K562 (cell line): ENCODE measurements around the gene MAP1LC3B. TPM values are rescaled to one million over a fixed set of nuclear protein-coding genes. Genes with fewer than 3 reads are reported as not detected.

Source experiments
- ARID1B ChIP-seq: fragments of 450-650 bp; IDR thresholded peaks from 2 replicates; pipeline ENCODE4 v1.6.1; 2016; ENCODE audit warnings: antibody characterized with exemption, mild to moderate bottlenecking, inconsistent platforms
- ARNT ChIP-seq, 2 experiments: fragments of 450-650 bp; IDR thresholded peaks; 2 replicates each; pipeline ENCODE4 v1.6.1; 2016; ENCODE audit warnings: mild to moderate bottlenecking in 1 of 2
- CREBBP ChIP-seq: IDR thresholded peaks from one replicate; pipeline ENCODE4 v1.6.1; 2012; ENCODE audit warnings: low read depth, mild to moderate bottlenecking, control low read depth, inconsistent platforms, low read length
- CUX1 ChIP-seq: fragments of 200-800 bp; sonication (Bioruptor generic); IDR thresholded peaks from 2 replicates; pipeline ENCODE4 v1.6.1; 2016; ENCODE audit warnings: missing genetic modification characterization, missing compliant biosample characterization
- ESRRA ChIP-seq: fragments of 450-650 bp; IDR thresholded peaks from 2 replicates; pipeline ENCODE4 v1.6.1; 2014; ENCODE audit warnings: low read depth, mild to moderate bottlenecking, moderate library complexity, borderline replicate concordance
- FOSL1 ChIP-seq: fragments of 200-800 bp; sonication (Bioruptor generic); conservative IDR thresholded peaks from 2 replicates; pipeline ENCODE4 v1.6.1; 2016; ENCODE audit warnings: missing genetic modification characterization, missing compliant biosample characterization
- FOXM1 ChIP-seq, 2 experiments: fragments of 450-650 bp in 1 of 2; sonication (generic) in 1 of 2; formaldehyde crosslinking in 1 of 2; IDR thresholded peaks; 2 replicates each; pipeline versions ENCODE4 v1.6.1 to v1.9.0; 2017 to 2022; ENCODE audit warnings: low read depth in 2 of 2, mild to moderate bottlenecking in 2 of 2, missing genetic modification reagents in 1 of 2, moderate library complexity in 1 of 2
- FOXP1 ChIP-seq: sonication (generic); formaldehyde crosslinking; IDR thresholded peaks from 2 replicates; pipeline ENCODE4 v1.8.0; 2022; ENCODE audit warnings: mild to moderate bottlenecking, missing genetic modification reagents
- HDGF ChIP-seq: fragments of 450-650 bp; IDR thresholded peaks from 2 replicates; pipeline ENCODE4 v1.6.1; 2016
- HES1 ChIP-seq: fragments of 450-650 bp; IDR thresholded peaks from 2 replicates; pipeline ENCODE4 v1.6.1; 2016; ENCODE audit warnings: low read depth, mild to moderate bottlenecking, moderate library complexity
- JUN ChIP-seq, 2 experiments: sonication (generic) in 1 of 2; formaldehyde crosslinking in 1 of 2; IDR thresholded peaks; 2 replicates each; pipeline versions ENCODE4 v1.6.1 to v1.8.0; 2012 to 2022; ENCODE audit warnings: borderline replicate concordance in 2 of 2, mild to moderate bottlenecking in 2 of 2, improper control_type of control experiment in 1 of 2, low read depth in 1 of 2, low read length in 1 of 2, missing genetic modification reagents in 1 of 2
- MCM3 ChIP-seq: fragments of 450-650 bp; IDR thresholded peaks from 2 replicates; pipeline ENCODE4 v1.6.1; 2016
- MTA1 ChIP-seq: fragments of 450-650 bp; IDR thresholded peaks from 2 replicates; pipeline ENCODE4 v1.6.1; 2017; ENCODE audit warnings: borderline replicate concordance
- NEUROD1 ChIP-seq: fragments of 150-350 bp; IDR thresholded peaks from 2 replicates; pipeline ENCODE4 v1.6.1; 2014; ENCODE audit warnings: borderline replicate concordance, low read length, low read depth; ENCODE audit not compliant: partially characterized antibody
- RBFOX2 ChIP-seq: fragments of 200-400 bp; formaldehyde crosslinking; IDR thresholded peaks from 2 replicates; pipeline ENCODE4 v1.6.1; 2017; ENCODE audit warnings: low read depth, mild to moderate bottlenecking, low read length, moderate library complexity
- SAFB ChIP-seq: fragments of 200-400 bp; formaldehyde crosslinking; IDR thresholded peaks from 2 replicates; pipeline ENCODE4 v1.6.1; 2017; ENCODE audit warnings: low read depth, low read length, borderline replicate concordance
- SIN3B ChIP-seq: fragments of 450-650 bp; IDR thresholded peaks from 2 replicates; pipeline ENCODE4 v1.6.1; 2017; ENCODE audit warnings: low read depth, mild to moderate bottlenecking, moderate library complexity
- TFAM ChIP-seq: fragments of 250-450 bp; sonication (Bioruptor Pico); conservative IDR thresholded peaks from 2 replicates; pipeline ENCODE4 v1.5.0; 2021; ENCODE audit warnings: mild to moderate bottlenecking, moderate library complexity
- TFE3 ChIP-seq: fragments of 450-650 bp; formaldehyde crosslinking; IDR thresholded peaks from 2 replicates; pipeline ENCODE4 v1.4.0; 2020; ENCODE audit warnings: mild to moderate bottlenecking, mixed read lengths
- ZBTB43 ChIP-seq: sonication (generic); formaldehyde crosslinking; IDR thresholded peaks from 2 replicates; pipeline ENCODE4 v1.8.0; 2023; ENCODE audit warnings: mild to moderate bottlenecking, missing genetic modification reagents
- polyA plus RNA-seq, 8 experiments: library from polyadenylated mRNA; depleted of rRNA in 4 of 8; stranded (reverse) in 5 of 8; unstranded in 3 of 8; fragments of >200 nt; fragmentation: Nextera tagmentation in 2 of 8; fragmentation: Illumina TruSeq in 1 of 8; extraction: Ambion mirVana in 2 of 8; extraction: Trizol in 1 of 8; gene quantifications; 2 replicates each; pipeline versions ENCODE4 v1.2.1 to v1.2.3, GENCODE V29; 2011 to 2014; ENCODE audit warnings: inconsistent platforms in 1 of 8, missing spikeins in 1 of 8
- total RNA-seq, 7 experiments: library from RNA; depleted of rRNA in 6 of 7; stranded (reverse); fragments of >200 nt in 6 of 7; fragmentation: Illumina TruSeq in 2 of 7; extraction: Trizol in 2 of 7; gene quantifications; 2 replicates each; pipeline versions ENCODE4 v1.2.1 to v1.2.3, GENCODE V29; 2011 to 2021; ENCODE audit warnings: low replicate concordance in 1 of 7

The MAP1LC3B gene
- total and polyA plus RNA-seq, 9 of the 15 experiments (the other 6 are each of a cell fraction or from before 2014, with no cell fraction given): 16.0 to 81.5 (median 36.7) TPM

- no peak for TF ChIP-seq HDGF
- no peak for TF ChIP-seq ZBTB43 (CRISPR knock-in tag)
- TF ChIP-seq SAFB: peak; percentile 93
- peak; percentile 90 for TF ChIP-seq RBFOX2
- no peak for TF ChIP-seq CREBBP
- no peak for TF ChIP-seq FOXM1 (IDR thresholded peaks at IDR 0.05; ENCODE audit: low read depth)
- TF ChIP-seq FOXM1 (CRISPR knock-in tag; IDR thresholded peaks at IDR 0.05; ENCODE audit: low read depth): peak; percentile 41; the same call in 1 of the 2 replicates
- no peak for TF ChIP-seq FOSL1 (tag)
- TF ChIP-seq JUN (IDR thresholded peaks at IDR 0.05; ENCODE audit: borderline replicate concordance, low read depth, low read length): no peak
- no peak for TF ChIP-seq JUN (CRISPR knock-in tag; IDR thresholded peaks at IDR 0.05; ENCODE audit: borderline replicate concordance)
- TF ChIP-seq FOXP1 (CRISPR knock-in tag): no peak
- 0 out of 2 replicates have a peak, but pooled peaks have one; percentile 10 for TF ChIP-seq HES1
- TF ChIP-seq MCM3: no peak
- TF ChIP-seq ARNT (IDR thresholded peaks at IDR 0.05): no peak
- TF ChIP-seq ESRRA: no peak
- no peak for TF ChIP-seq CUX1 (CRISPR knock-in tag)
- TF ChIP-seq NEUROD1: no peak
- TF ChIP-seq SIN3B: no peak
- TF ChIP-seq TFE3 (CRISPR knock-in tag): no peak
- no peak for TF ChIP-seq MTA1
- no peak for TF ChIP-seq TFAM (CRISPR knock-in tag)
- 0 out of 2 replicates have a peak, but pooled peaks have one; percentile 26 for TF ChIP-seq ARID1B
Measured at GRCh38 chr16:87391324-87391949, 699 bp upstream of the MAP1LC3B start (continued).
